A673 (cell line): Measurements from ENCODE around the gene OTOG.

Experiments used
- EZH2 ChIP-seq: fragments of 200-600 bp; sonication (generic); IDR thresholded peaks from 2 replicates; pipeline ENCODE4 v1.6.1; 2017; ENCODE audit warnings: borderline replicate concordance, low read depth, mild to moderate bottlenecking, mixed read lengths, antibody characterized with exemption, low read length; ENCODE audit not compliant: poor library complexity, severe bottlenecking
- TF ChIP-seq, protein P1 (sequence below): fragments of 300-800, 200-600 bp; sonication (generic); conservative IDR thresholded peaks from 2 replicates; pipeline ENCODE4 v1.5.1; 2017; ENCODE audit warnings: low read depth, mild to moderate bottlenecking, antibody characterized with exemption, low read length, moderate library complexity, mixed read lengths

GRCh38 chr11:17581036-17581731 lies 34.1 kb downstream of the OTOG start:
- TF ChIP-seq, protein P1, sequence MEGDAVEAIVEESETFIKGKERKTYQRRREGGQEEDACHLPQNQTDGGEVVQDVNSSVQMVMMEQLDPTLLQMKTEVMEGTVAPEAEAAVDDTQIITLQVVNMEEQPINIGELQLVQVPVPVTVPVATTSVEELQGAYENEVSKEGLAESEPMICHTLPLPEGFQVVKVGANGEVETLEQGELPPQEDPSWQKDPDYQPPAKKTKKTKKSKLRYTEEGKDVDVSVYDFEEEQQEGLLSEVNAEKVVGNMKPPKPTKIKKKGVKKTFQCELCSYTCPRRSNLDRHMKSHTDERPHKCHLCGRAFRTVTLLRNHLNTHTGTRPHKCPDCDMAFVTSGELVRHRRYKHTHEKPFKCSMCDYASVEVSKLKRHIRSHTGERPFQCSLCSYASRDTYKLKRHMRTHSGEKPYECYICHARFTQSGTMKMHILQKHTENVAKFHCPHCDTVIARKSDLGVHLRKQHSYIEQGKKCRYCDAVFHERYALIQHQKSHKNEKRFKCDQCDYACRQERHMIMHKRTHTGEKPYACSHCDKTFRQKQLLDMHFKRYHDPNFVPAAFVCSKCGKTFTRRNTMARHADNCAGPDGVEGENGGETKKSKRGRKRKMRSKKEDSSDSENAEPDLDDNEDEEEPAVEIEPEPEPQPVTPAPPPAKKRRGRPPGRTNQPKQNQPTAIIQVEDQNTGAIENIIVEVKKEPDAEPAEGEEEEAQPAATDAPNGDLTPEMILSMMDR = no peak
- TF ChIP-seq EZH2 = no peak
